NCI-H1105 (cell line): Measurements from ENCODE around the gene FHIT.

ENCODE experiments used
- DNase-seq: peaks from one replicate; lab custom pipeline; 2025; lab: John Stamatoyannopoulos, UW

FHIT gene

DNA sequence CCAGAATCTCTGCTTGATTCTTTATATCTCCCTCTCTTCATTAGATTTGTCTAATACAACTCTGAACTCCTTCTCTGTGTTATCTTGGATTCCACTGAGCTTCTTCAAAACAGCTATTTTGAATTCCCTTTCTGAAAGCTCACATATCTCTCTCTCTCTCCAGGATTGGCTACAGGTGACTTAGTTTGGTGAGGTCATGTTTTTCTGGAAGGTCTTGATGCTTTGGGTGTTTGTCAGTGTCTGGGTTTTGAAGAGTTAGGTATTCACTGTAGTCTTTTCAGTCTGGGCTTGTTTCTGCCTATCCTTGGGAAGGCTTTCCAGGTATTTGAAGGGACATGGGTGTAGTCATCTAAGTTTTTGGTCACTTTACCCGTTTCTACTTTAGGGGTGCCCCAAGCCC, 781.8 kb downstream of the FHIT start:
- DNase-seq: no peak

DNA sequence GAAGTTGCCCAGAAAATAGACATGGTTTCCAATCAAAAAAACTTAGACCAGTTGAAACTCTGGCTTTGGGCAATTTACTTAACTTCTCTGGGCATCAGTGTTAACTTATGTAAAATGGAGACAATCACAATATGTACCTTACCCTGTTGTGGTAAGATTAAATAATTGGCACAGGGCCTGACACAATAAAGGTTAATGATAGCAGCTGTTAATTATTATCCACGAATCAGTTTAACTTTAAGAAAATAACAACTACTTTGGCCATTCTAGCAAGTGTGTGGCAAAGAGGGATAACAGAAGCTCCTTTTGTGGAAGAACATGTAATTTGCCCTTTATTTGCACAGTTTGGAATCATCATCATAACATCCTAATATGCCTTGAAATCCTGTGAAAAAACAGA, 787.6 kb downstream of the FHIT start:
- DNase-seq: no peak

DNA sequence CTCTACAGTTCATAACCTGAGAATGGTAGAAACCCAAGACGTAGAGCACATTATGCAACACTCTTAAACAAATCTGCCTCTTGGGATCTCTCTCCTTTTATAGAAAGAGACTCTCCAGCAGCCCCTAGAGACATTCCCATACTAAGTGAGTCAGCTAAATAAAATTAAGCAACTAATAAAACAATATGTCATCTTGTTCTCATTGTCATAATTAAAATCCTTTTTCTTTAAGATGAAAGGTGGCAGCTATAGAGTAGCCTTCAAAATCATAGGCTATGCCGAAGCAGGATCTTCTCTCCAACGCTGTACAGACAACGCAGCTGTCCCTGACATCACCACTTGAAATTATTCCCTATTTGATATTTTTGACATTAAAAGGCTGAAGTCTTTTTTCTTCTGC, 790.0 kb downstream of the FHIT start:
- no peak for DNase-seq

GRCh38 chr3:60456180-60456579, 795.1 kb downstream of the FHIT start:
- no peak for DNase-seq

- DNase-seq: no peak
These were observed 797.9 kb downstream of the FHIT start for GRCh38 chr3:60453326-60453725.

DNA sequence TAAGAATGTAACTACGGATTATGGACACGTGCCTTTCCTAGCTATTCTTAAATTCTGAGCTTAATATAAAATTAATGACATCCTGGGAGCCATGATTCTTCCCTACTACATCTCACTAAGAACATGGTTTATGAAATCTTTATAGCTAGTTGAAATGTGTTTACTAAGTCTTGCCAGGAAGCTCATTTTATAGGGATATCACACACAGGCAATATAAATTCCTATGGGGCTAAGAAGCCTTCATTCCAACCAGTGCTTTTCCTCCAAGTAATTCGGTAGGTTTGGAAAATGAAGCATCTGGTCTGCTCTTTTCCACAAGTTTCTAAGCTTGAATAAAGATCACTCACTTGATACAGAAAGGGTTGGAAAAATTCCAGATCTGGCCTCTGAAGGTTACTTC, 802.6 kb downstream of the FHIT start:
- no peak for DNase-seq

DNA sequence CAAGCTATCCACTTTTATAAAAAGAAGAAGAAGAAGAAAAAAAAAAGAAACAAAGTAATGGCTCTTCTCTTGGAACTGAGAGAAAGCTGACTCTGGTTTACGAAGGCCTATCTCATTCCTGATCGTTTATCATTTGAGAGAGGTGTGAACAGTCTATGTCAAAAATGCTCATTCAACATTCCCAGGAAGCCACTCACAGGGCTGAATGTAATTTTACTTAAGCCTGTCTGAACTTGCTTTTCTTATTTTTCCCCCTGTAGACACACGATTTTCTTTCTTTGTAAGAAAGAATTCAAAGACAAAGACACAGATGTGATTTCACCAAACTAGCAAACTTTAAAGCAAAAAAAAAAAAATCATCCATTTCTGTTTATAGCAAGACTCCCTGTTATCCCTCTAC, 805.8 kb downstream of the FHIT start:
- no peak for DNase-seq

GRCh38 chr3:60444898-60445437, 806.3 kb downstream of the FHIT start:
- DNase-seq: no peak

DNA sequence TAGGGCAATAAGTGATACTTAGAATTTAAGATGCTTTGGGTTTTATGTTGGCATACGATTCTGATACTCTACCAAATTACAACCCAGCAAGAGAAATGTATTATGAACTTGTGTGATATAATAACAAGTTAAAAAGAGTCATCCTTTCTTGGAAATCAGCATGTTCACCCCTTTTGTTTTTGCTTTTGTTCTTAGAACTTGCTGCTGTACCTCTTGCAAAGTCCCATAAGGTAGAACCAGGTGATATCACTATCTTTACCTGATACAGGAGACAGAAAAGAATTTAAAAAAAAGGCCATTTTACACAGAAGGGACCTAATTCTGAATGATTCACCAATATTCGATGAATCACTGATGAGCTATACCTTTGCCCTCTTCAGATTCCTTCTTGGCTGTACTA, 810.4 kb downstream of the FHIT start:
- no peak for DNase-seq

GRCh38 chr3:60435941-60436650, 815.2 kb downstream of the FHIT start:
- DNase-seq: no peak

- DNase-seq: no peak
These were observed 816.3 kb downstream of the FHIT start for GRCh38 chr3:60434950-60435349.

DNA sequence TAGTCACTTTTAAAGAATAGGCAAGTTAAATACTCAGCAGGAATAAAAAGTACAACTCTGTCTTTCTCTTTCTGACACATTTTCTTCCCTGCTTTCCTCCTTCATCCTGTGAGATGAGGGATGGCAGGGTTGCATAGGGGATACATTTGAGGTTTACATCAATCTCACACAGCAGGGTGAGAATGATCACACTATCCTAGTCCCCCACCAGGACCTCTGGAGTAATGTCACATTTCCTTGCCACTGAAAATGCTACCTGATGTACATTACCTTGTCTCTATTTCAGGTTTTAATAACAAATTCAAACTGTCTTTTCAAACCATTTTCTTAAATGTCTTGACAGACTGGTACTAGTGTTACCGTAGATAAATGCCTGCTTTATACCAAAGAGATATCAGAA, 816.9 kb downstream of the FHIT start:
- no peak for DNase-seq

DNA sequence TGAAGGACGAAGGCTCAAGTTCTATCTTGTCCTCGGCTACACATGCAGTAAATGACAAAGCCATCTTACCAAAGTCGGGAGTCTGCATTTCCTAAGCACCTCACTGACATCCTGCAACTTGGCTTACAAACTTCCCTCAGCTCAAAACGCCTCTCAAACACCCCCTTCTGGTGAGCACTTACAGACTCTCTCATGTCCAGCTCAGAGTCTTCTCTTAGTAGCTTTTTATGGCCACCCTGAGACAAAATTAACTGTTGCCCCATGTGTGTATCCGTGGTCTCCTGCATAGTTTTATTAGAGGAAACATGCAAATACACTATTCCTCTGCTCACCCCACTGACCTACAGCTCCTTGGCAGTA, 819.7 kb downstream of the FHIT start:
- DNase-seq: no peak

GRCh38 chr3:60430205-60430604, 821.0 kb downstream of the FHIT start:
- DNase-seq: no peak

GRCh38 chr3:60427109-60427508, 824.1 kb downstream of the FHIT start:
- DNase-seq: no peak

- no peak for DNase-seq
These were observed 826.3 kb downstream of the FHIT start for GRCh38 chr3:60424942-60425341.

- DNase-seq: no peak
These were observed 827.2 kb downstream of the FHIT start for GRCh38 chr3:60424034-60424433.

DNA sequence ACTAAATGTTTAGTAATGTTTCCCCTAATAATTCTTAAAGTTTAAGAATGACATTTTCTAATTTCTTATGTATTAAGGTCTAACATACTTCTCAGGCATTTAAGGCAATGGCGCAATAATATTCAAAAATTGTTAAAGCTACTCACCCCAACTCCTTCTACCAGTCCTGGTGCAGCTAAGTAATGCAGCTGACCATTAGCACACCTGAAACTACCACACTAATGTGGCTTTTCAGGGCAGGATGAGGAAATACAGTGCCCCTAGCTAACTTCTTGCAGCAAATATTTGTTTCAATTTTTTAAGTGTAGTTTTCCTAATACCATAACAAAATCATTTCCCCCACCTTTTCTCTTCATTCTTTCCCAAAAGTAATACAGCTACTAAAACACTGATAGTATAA, 827.7 kb downstream of the FHIT start:
- no peak for DNase-seq

GRCh38 chr3:60421749-60422446, 829.4 kb downstream of the FHIT start:
- DNase-seq: no peak

- DNase-seq: no peak
These were observed 833.7 kb downstream of the FHIT start for GRCh38 chr3:60417576-60417975.

- no peak for DNase-seq
These were observed 837.2 kb downstream of the FHIT start for GRCh38 chr3:60414011-60414410.

DNA sequence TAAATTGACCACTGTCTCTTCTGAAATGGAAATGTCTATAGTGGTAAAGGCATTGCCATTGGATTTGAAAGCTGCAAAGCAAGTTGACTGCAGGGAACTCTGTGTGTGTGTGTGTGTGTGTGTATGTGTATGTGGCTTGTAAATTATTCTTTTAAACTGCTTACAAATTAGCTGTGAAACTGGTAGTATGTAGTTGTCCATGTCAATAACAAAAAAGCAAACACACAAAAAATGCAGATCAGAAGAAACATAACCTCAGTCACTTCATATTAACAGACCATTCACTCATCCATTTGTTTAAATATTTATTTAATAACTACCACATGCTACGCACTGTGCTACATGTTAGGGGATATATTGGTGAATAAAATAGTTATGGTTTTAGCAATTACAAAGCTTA, 837.7 kb downstream of the FHIT start:
- no peak for DNase-seq

DNA sequence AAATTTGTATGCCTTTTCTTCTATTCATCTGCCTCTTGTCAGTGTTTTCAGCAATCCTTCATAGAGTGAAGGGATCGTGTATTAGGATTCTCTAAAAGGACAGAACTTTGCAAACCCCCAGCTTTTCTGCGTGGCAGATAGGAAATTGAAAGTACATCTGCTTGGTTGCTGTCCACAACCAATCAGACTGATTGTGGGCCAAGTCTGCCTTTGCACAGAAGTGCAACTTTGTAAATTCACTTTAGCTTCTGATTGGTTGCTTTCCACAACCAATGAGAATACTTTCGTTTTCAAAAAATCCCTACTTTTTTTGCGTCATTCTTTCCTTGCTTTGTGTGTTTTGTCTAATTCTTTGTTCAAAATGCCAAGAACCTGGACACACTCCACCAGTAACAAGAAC, 847.4 kb downstream of the FHIT start:
- DNase-seq: no peak

DNA sequence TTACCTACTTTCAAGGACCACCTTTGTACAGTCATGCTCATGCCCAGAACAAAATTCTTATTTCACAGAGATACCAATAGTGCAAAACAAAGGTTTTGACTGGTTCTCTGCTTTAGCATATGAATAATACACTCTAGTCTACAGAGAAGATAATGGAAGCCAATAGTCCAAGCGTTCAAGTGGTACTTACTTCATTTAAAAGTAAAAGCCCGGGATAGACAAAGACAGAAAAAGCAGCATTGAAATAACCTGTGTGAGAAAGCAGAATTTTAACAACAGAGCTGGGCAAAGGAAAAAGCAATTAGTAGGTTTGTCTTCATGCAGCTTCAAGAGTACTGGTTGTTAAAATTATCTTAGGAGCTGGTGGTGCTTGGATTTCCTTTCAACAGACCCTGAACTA, 848.3 kb downstream of the FHIT start:
- no peak for DNase-seq
